ENCODE results near the gene TYRP1. TPM values are rescaled to one million over a fixed set of nuclear protein-coding genes. Genes with fewer than 3 reads are reported as not detected.
"Not testable (repeated sequence)": the region's sequence is repeated elsewhere in the genome, so short reads cannot be mapped to it uniquely, and the experiment has no call there.

Gene TYRP1
- polyA plus RNA-seq (ENCODE audit: insufficient read length in 4 of 4), result 1 to 10 TPM; 1.4 to 2.7 (median 1.8) TPM

GRCh38 chr9:12693141-12693540 lies at the start of gene TYRP1:
TSS of gene TYRP1 (plus strand) at chr9:12693385. CDS start at chr9:12693997, 612 bp downstream.
- no peak for DNase-seq (ENCODE audit: low read depth in 4 of 4, low spot score in 3 of 4)

- no peak for DNase-seq (ENCODE audit: low read depth in 4 of 4, low spot score in 3 of 4)
Measured at GRCh38 chr9:12643686-12644085, 49.5 kb upstream of the TYRP1 start.

GRCh38 chr9:12648925-12649324 lies 44.3 kb upstream of the TYRP1 start:
- no peak for DNase-seq (ENCODE audit: low read depth in 4 of 4, low spot score in 3 of 4)

DNA sequence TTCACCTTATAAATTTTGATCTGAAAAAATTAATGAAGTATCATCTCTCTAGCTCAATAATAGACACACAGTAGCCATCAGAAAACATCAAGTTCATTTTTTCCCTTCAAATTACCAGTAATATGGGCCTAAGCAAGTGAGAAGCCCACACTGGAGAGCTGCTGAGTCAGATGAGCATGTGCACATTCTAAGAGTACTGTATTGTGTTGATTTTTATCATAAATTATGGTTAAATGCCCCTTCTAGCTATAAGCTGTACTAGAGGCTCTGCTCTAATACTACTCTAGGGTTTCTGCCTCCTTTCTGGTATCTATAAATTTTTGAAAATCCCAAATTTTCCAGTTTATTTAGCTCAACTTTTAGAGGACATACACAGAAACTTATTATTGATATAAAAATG lies 42.1 kb upstream of the TYRP1 start:
- no peak for DNase-seq (ENCODE audit: low read depth in 4 of 4, low spot score in 3 of 4)

GRCh38 chr9:12652973-12653372 lies 40.2 kb upstream of the TYRP1 start:
- no peak for DNase-seq (ENCODE audit: low read depth in 4 of 4, low spot score in 3 of 4)

DNA sequence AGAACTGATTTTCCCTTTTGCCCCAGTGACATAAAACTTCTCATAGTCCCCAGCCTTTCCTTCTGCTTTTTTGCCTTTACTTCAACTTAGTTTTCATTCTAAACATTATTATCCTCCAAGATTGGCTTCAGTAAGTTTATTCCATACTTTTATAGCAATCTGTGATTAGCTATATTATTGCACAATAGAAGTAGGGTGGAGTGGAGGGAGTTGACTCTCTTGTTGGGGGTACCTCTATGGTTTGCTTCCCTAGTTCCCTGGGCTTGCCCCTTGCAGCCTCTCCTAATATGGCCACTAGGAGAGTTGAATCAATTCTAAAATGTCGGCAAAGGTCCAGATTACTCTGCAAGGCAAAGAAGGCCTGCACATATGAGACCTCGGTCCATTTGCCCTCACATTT lies 36.4 kb upstream of the TYRP1 start:
- DNase-seq (ENCODE audit: low read depth in 4 of 4, low spot score in 3 of 4), result no peak

DNA sequence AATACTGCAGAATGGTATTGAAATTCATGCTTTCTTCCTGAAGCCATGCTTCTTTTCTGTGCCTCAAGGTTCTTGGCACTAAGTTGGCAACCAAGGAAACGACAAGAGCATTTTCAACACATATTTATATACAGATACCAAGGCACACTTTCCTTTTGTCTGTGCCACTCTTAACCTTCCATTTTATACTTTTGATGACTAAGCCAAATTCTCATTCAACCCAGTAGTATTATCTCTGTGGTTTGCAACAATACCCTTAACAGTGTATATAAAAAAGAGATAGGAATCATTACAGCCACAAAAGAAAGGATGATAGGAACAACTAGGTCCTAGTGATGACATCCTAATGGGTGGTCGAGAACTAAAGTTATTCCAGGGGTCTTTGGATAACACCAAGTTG lies 36.0 kb upstream of the TYRP1 start:
- DNase-seq (ENCODE audit: low read depth in 4 of 4, low spot score in 3 of 4), result no peak

- no peak for DNase-seq (ENCODE audit: low read depth in 4 of 4, low spot score in 3 of 4)
Measured at GRCh38 chr9:12657998-12658397, 35.2 kb upstream of the TYRP1 start.

DNA sequence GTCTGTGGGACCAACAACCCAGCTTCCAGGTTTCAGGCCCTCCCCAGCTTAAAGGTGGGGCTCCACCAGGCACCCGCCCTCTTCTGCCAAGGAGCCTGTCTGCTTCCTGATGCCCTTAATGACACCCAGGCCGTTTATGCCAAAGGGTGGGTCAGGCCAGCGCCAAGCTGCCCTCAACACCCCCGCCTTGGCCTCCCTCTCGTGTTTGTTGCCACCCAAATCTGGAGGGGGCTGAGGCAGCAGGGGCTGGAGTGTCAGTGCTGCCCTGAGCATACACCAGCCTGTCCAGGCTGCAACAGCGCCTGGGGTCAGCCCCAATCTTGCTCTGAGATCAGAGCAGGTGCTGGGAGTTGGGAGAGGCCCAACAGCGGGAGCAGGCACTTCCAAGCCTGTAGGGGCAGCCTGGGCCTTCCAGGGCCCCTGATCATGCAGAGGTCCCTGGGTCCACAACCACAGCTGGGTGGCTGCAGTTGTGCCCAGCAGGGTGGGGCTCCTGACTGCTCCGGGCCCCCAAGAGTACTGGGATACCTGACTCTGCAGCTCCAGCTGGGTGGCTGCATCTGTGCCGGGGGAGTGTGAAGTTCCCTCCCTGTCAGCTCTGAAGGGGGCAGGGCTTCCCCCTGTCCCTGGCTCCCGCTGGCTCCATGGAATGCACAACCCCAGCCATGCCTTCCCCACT lies 34.5 kb upstream of the TYRP1 start:
- no peak for DNase-seq (ENCODE audit: low read depth in 4 of 4, low spot score in 3 of 4)

GRCh38 chr9:12659220-12659619 lies 34.0 kb upstream of the TYRP1 start:
- no peak for DNase-seq (ENCODE audit: low read depth in 4 of 4, low spot score in 3 of 4)

- DNase-seq (ENCODE audit: low read depth in 4 of 4, low spot score in 3 of 4), result no peak
Measured at GRCh38 chr9:12666813-12667212, 26.4 kb upstream of the TYRP1 start.

GRCh38 chr9:12667892-12668291 lies 25.3 kb upstream of the TYRP1 start:
- no peak for DNase-seq (ENCODE audit: low read depth in 4 of 4, low spot score in 3 of 4)

DNA sequence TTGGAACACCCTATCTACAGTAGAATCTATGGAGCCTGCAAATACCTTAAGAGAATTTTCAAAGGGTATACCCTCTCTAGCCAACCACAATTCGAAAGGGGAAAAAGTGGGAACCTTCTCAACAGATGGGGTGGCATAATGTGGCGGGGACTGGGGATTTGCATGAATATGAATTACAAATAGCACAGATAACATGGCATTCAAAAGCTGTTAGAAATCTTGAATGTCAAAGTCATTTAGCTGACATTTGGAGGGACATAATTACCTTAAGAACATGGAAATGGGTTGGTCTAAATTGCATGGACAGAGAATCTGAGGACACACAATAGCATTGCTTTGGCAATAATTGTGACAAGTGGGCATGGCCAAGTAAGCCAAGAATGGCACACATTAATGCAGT lies 23.2 kb upstream of the TYRP1 start:
- no peak for DNase-seq (ENCODE audit: low read depth in 4 of 4, low spot score in 3 of 4)

- no peak for DNase-seq (ENCODE audit: low read depth in 4 of 4, low spot score in 3 of 4)
Measured at GRCh38 chr9:12674961-12675360, 18.2 kb upstream of the TYRP1 start.

DNA sequence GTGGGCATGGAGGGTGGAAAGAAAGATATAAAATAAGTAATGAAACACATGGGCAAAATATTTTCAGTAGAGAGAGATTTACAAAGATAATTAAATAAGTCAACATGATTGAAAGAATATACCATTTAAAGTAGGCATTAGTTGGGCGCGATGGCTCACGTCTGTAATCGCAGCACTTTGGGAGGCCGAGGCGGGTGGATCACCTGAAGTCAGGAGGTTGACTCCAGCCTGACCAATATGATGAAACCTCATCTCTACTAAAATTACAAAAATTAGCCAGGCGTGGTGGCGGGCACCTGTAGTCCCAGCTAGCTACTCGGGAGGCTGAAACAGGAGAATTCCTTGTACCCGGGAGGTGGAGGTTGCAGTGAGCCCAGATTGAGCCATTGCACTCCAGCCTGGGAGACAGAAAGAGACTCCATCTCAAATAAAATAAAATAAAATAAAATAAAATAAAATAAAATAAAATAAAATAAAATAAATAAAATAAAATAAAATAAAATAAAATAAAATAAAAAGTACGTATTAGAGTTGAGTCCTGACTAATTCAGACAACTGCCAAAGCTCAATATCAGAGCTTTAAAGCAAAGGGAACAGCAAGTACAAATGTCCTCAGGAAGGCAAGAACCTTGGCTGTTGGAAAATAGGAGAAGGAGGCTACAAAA lies 15.6 kb upstream of the TYRP1 start:
- not testable (repeated sequence) for DNase-seq (ENCODE audit: low read depth in 4 of 4, low spot score in 3 of 4)

DNA sequence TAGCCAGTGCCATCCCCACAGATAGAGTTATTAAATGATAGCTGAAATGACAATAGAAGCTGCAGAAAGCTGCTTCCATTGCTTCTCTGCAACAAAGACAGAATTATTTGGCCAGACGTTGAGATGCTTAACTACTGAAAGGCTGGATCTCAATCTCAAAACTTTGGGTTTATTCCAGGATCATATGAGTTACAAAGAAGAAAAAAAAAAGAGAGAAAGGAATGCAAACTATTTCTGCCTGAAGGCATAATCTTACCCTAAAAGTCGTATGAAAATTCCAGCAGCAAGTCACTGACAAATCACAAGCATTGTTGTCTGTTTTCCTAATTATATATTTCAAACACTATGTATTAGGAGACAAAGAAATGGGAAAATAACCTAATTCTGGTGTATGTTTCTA lies 12.8 kb upstream of the TYRP1 start:
- DNase-seq (ENCODE audit: low read depth in 4 of 4, low spot score in 3 of 4), result peak in 1 of 4 donors; percentile 5

DNA sequence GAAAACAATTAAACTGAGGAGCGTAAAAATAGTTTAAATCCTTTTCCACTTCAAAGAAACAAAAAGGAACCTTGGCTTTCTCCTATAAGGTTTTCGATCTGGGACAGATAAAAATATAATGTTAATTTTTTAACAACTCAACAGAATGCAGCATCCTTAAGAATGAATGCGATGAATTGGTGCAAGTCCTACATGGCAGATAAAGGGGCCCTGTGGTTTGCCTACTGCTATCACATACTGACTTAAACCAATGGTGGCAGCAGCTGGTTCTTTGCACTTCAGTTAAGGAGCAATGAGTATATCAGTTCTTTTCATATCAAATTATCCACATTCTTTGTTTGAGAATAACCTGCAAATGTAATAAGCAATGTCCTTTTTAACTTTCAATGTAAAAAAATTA lies 12.4 kb upstream of the TYRP1 start:
- no peak for DNase-seq (ENCODE audit: low read depth in 4 of 4, low spot score in 3 of 4)

DNA sequence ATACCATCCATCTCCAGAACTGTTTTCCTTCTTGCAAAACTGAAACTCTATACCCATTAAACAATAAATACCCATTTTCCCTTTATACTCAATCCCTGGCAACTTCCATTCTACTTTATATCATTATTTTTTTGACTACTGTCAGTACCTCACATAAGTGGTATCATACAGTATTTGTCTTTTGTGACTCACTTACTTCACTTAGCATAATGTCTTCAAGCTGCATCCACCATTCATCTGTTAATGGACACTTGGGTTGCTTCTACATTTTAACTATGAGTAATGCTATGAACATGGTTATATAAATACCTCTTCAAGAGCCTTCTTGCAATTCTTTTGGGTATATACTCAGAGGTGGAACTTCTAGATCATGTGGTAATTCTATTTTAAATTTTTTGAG lies 11.6 kb upstream of the TYRP1 start:
- DNase-seq (ENCODE audit: low read depth in 4 of 4, low spot score in 3 of 4), result no peak

GRCh38 chr9:12684974-12685373 lies 8.2 kb upstream of the TYRP1 start:
- no peak for DNase-seq (ENCODE audit: low read depth in 4 of 4, low spot score in 3 of 4)

DNA sequence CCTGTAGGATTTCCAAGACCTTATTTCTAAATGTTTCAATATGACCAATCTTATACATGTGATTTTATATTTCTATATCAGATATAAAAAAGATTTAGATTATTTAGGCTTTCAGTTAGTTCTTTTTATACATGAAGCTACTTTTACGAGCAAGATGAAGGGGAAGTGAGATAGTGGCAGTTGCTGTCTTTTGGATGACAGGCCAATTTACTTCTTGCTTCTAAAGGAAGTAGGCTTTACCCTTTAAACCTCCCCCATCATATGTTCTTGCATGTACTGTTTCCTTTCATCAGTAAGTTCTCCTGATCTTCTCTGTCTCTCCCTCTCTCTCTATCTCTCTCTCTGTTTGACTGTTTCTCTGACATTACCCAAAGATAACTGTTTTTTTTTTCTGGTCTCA lies 4.0 kb upstream of the TYRP1 start:
- DNase-seq (ENCODE audit: low read depth in 4 of 4, low spot score in 3 of 4), result no peak

DNA sequence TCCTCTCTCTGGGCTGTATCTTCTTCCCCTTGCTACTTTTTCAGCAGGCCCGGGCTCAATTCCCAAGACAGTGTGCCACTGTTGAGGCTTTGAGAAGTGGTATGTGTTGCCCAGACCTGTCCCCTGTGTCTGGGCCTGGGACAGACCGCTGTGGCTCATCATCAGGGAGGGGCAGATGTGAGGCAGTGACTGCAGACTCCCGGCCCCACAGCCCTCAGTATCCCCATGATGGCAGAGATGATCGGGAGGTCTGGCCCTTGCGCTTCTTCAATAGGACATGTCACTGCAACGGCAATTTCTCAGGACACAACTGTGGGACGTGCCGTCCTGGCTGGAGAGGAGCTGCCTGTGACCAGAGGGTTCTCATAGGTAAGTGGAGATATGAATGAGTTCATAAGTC lies 828 bp downstream of the TYRP1 start:
- DNase-seq (ENCODE audit: low read depth in 4 of 4, low spot score in 3 of 4), result no peak

DNA sequence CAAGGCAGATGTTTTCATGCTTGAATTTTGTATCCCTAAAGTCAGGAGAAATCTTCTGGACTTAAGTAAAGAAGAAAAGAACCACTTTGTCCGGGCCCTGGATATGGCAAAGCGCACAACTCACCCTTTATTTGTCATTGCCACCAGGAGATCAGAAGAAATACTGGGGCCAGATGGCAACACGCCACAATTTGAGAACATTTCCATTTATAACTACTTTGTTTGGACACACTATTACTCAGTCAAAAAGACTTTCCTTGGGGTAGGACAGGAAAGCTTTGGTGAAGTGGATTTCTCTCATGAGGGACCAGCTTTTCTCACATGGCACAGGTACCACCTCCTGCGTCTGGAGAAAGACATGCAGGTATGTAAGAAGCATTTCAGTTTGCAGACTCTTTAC lies 2.3 kb downstream of the TYRP1 start:
- DNase-seq (ENCODE audit: low read depth in 4 of 4, low spot score in 3 of 4), result no peak
